Activated CD4-positive, alpha-beta T cell treated with anti-CD3 and anti-CD28 coated beads, Interleukin-2, amount 50 U/mL, for 24 hours (primary cell): ENCODE measurements around the gene HSPA1B.
"Not testable (repeated sequence)": the region's sequence is repeated elsewhere in the genome, so short reads cannot be mapped to it uniquely, and the experiment has no call there.

ENCODE experiments used
- DNase-seq, 2 donors: peaks; one replicate each; pipeline ENCODE4 v3.0.0-alpha.2; 2020; ENCODE audit warnings: low read depth in 1 of 2, low spot score in 1 of 2

Gene HSPA1B

DNA sequence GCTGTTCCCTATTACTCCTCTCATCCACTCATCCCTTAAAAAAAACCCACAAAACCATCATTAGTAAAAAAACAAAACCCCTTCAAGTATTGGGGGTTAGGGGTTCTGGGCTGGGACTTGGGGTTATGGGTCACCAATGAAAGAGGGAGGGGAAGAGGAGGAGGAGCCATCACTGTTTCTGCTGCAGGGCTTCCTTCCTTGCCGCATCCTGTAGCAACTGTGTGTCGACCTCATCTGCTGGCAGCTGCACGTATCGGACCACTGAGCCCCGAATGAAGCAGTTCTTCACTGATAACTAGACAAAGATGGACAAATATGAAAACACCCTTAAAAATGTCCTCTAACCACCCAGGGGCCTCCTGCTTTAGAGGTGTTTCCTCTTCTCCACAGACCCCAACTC, 29.9 kb upstream of the HSPA1B start:
- no peak for DNase-seq

DNA sequence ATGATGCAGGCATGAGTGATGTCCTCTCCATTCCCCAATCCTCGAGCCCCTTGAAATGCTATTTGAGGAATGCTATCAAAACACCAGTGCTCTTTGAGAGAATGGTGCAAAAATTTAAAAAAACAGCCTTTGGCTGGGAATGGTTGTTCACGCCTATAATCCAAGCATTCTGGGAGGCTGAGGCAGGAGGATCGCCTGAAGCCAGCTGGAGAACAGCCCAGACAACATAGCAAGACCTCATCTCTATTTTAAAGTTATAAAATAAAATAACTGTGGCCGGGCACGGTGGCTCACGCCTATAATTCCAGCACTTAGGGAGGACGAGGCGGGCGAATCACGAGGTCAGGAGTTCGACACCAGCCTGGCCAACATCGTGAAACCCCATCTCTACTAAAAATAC, 27.8 kb upstream of the HSPA1B start:
- no peak for DNase-seq

DNA sequence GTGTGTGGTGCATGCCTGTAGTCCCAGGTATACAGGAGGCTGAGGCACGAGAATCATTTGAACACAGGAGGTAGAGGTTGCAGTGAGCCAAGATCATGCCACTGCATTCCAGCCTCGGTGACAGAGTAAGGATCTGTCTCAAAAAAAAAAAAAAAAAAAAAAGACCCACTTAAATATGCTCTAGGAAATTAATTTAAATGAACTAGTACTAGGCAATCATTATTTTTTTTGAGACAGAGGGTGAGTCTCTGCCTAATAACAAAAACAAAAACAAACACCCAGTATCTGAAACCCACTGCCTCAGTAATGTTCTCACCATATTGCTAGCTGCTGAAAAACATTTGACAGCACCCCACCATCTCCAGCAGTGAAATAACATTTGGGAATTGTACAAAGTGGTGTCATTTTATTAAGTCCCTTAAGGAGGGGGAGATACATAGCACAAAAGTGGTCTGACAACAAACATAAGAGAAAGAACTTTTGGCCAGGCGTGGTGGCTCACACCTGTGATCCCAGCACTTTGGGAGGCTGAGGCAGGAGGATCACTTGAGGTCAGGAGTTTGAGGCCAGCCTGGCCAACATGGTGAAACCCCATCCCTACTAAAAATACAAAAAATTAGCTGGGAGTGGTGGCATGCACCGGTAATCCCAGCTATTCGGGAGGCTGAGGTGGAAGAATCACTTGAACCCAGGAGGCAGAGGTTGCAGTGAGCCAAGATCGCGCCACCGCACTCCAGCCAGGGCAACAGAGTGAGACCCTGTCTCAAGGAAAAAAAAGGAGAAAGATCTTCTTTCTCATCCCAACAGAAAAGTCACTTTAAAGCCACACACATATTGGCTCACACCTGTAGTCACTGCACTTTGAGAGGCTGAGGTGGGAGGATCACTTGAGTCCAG, 26.3 kb upstream of the HSPA1B start:
- DNase-seq: not testable (repeated sequence)

DNA sequence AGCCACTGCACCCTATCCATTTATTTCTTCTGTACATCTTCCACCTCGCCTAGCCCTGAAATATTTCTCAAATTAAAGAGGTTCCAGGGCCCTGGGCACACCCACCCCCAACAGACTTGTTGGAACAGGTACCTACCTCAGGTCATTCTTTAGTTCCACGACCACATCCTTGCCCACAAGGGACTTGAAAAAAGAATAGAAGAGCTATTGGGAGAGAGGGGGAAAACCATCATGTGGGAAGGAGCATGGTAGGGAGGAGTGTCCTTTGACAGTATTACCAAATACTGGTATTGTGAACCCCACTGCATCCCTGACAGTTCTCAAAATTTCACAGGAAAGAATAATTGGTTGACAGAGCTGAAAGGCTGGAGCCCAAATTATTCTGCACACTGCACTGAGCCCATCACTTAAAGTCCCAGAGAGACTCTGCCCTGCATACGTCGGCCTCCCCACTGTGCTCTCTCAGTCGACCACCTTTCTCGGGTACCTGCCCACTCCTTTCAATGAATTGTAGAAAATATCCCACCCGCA, 21.5 kb upstream of the HSPA1B start:
- no peak for DNase-seq

DNA sequence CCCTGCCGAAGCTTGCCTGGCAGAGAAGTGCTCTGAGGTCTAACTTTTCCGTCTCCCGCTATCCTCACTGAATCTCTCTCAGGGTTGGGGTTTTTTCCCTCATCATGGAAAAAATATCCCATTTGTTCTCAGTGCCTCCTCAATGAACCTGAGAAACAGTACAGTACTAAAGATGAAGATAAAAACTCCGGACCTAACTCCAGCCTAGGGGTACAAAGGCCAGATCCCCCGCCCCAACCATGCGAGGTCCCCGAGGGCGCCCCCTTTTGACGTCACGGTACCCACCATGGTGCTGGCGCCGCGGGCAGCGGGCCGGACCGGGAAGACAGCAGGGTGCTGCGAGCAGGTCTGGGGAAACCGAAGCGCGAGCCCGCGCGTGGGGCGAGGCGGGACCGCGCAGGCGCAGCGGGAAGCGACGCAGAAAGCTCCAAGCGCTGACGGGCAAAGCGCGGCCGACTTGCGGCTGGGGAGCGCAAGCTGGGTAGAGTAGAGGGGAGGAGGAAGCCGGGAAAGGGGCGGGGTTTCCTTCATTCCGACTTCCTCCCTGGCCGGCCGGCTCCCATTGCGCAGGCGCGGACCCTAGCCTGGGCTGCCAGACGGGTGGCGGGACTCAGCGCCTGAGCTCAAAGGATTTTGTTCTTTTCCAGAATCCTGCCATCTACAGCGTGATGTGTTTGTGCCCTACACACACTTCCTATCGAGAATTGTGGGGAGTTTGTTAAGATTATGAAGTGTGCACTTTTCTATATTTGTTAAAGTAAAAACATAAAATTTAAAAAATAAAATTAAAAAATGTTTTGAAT, 20.9 kb upstream of the HSPA1B start, which contains the start of gene LSM2:
Gene LSM2 (minus strand): TSS at position 497 of the 803 bp plus-strand sequence. CDS start 209 bp downstream, at position 288.
- peak; percentile 91 to 95 for DNase-seq

DNA sequence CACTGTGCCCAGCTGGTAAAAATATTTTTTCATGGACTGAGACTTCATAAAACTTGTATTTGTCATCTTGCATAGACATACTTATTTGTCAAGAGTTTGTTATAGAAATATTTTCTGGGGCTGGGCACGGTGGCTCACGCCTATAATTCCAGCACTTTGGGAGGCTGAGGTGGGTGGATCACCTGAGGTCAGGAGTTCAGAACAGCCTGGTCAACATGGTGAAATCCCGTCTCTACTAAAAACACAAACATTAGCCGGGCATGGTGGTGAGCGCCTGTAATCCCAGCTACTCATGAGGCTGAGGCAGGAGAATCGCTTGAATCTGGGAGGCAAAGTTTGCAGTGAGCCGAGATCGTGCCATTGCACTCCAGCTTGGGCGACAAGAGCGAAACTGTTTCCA, 18.9 kb upstream of the HSPA1B start:
- DNase-seq: not testable (repeated sequence)

DNA sequence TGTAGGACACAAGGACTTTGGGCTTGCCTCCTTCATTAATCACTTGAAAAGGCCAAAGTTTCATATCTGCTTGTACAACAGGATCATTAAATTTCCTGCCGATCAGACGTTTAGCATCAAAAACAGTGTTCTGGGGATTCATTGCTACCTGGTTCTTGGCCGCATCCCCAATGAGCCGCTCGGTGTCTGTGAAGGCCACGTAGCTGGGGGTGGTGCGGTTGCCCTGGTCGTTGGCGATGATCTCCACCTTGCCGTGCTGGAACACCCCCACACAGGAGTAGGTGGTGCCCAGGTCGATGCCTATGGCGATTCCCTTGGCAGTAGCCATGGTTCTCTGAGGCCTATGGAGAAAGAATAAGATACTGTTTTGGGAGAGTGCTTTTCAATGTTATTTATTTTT, 15.9 kb upstream of the HSPA1B start:
- no peak for DNase-seq

DNA sequence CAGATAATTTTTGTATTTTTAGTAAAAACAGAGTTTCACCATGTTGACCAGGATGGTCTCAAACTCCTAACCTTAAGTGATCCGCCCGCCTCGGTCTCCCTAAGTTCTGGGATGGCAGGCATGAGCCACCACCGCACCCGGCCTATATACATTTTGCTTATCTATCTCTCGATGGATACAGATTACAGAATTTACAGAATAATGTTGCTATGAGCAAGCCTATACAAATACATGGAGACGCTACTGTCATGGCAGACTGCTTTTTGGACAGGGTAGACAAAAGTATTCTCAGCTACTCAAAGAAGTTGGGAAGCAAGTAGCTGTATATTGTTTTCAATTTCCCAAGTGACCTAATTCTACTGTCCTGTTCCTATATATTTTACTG, 14.1 kb upstream of the HSPA1B start:
- DNase-seq: no peak

DNA sequence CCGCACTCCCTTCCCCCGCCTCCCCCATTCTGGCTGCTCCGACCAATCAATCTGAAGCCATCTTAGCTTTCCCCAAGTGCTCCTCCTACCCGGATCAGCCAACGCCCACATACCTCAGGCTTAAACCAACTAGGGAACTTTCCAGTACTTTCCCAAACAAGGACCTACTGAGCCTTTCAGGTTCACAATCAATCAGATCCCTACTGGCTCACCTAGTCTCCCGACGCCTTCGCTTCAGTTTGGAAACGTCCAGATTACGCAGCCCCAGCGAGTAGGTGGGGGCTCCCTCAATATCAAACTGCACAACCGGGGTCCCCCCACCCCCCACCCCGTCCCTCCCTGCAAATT, 12.9 kb upstream of the HSPA1B start:
- DNase-seq: peak in 1 of 2 donors; percentile 65

DNA sequence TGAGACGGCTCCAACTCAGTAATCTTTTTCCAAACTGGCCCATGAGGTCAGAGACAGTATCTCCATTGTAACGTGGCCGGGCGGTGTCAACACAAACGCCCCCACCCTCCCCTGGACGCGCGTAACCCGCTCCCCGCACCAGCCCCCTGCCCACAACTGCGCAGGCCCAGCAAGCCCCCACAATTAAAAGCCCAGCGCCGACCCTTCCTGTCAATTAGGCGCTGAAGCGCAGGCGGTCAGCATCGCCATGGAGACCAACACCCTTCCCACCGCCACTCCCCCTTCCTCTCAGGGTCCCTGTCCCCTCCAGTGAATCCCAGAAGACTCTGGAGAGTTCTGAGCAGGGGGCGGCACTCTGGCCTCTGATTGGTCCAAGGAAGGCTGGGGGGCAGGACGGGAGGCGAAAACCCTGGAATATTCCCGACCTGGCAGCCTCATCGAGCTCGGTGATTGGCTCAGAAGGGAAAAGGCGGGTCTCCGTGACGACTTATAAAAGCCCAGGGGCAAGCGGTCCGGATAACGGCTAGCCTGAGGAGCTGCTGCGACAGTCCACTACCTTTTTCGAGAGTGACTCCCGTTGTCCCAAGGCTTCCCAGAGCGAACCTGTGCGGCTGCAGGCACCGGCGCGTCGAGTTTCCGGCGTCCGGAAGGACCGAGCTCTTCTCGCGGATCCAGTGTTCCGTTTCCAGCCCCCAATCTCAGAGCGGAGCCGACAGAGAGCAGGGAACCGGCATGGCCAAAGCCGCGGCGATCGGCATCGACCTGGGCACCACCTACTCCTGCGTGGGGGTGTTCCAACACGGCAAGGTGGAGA, 12.3 kb upstream of the HSPA1B start, which contains the start of the genes HSPA1A and HSPA1L:
Gene HSPA1A (plus strand): TSS at position 519 of the 814 bp plus-strand sequence. CDS start 214 bp downstream, at position 733.
Gene HSPA1L (minus strand): TSS at position 259 of the 814 bp plus-strand sequence. CDS start 3,311 bp downstream, outside the sequence.
- DNase-seq: peak in 1 of 2 donors; percentile 57

DNA sequence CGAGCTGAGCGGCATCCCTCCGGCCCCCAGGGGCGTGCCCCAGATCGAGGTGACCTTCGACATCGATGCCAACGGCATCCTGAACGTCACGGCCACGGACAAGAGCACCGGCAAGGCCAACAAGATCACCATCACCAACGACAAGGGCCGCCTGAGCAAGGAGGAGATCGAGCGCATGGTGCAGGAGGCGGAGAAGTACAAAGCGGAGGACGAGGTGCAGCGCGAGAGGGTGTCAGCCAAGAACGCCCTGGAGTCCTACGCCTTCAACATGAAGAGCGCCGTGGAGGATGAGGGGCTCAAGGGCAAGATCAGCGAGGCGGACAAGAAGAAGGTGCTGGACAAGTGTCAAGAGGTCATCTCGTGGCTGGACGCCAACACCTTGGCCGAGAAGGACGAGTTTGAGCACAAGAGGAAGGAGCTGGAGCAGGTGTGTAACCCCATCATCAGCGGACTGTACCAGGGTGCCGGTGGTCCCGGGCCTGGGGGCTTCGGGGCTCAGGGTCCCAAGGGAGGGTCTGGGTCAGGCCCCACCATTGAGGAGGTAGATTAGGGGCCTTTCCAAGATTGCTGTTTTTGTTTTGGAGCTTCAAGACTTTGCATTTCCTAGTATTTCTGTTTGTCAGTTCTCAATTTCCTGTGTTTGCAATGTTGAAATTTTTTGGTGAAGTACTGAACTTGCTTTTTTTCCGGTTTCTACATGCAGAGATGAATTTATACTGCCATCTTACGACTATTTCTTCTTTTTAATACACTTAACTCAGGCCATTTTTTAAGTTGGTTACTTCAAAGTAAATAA, 10.2 kb upstream of the HSPA1B start:
- not testable (repeated sequence) for DNase-seq

DNA sequence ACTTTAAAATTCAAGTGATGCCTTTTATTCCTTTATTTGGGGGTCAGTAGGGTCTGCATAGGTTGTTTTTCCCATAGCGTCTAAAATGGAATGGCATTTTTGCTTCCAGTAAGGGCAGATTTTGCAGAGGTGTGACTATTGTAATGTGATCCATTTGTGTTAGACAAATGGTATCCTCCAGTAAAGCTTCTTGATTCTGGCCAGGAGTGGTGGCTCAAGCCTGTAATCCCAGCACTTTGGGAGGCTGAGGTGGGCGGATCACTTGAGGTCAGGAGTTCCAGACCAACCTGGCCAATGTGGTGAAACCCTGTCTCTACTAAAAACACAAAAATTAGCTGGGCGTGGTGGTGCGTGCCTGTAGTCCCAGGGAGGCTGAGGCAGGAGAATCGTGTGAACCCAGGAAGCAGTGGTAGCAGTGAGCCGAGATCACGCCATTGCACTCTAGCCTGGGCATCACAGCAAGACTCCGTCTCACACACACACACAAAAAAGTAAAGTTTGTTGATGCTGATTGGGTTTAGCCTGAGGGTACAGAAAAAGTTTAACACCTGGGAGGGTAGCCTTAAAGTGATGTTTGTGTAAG, 9.5 kb upstream of the HSPA1B start:
- not testable (repeated sequence) for DNase-seq

DNA sequence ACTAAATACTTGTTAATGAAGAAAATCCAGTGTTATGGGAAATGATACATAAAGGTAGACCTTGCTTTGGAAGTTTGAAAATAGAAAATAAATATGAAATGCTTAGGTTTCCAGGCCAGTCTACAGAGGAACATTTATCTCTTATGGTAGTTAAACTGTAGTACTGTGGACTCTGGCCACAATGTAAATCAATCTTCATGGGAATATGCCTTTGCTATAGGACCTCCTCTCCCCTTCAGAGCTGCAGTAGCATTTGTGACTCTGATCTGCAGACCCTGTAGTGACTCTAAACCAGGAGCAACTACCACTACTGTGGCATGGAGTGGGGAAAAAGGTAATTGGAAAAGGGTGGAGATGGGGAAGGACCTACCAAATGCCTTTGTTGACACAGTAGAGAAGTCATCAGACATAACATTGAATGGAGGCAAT, 7.7 kb upstream of the HSPA1B start:
- DNase-seq: no peak

DNA sequence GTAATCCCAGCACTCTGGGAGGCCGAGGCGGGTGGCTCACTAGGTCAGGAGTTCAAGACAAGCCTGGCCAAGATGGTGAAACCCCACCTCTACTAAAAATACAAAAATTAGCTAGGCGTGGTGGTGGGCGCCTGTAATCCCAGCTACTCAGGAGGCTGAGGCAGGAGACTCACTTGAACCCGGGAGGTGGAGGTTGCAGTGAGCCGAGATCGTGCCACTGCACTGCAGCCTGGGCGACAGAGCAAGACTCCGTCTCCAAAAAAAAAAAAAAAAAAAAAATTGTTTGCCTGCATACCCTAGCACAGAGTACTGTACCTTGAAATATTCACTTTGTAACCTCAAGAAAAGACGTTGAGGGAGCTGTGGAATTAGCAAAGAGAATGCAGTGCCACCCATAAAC, 7.1 kb upstream of the HSPA1B start:
- DNase-seq: not testable (repeated sequence)

DNA sequence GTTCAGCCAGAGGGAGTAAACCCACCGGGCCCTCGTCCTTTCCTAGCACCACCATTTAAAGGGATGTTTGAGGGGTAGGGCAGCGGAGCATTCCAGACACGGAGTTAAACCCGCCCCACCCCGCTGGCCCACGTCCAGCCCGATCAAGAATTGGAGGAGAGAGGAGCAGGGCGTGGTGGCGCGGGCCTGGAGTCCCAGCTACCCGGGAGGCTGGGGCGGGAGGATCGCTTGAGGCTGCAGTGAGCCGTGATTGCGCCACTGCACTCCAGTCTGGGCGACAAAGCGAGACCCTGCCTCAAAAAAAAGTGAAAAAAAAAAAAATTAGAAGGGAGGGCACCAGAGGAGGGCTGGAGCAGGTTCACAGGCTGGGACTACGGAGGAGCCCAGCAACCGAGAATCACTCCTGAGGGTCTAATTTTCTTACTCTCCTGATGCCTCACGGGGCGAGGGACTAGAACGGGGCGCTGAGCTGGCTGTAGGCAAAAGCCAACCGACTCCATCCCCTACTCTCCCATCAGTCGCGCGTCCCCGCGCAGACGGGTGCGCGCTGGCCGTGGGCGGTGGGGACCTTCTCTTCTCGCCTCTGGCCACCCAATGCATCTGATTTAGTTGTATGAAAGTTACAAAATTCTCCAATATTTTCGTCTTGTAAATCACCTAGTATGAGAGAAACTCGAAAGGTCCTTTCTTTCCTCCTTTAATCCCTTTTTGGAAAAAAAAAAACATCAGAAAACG, 6.1 kb upstream of the HSPA1B start:
- DNase-seq: peak in 1 of 2 donors; percentile 61

DNA sequence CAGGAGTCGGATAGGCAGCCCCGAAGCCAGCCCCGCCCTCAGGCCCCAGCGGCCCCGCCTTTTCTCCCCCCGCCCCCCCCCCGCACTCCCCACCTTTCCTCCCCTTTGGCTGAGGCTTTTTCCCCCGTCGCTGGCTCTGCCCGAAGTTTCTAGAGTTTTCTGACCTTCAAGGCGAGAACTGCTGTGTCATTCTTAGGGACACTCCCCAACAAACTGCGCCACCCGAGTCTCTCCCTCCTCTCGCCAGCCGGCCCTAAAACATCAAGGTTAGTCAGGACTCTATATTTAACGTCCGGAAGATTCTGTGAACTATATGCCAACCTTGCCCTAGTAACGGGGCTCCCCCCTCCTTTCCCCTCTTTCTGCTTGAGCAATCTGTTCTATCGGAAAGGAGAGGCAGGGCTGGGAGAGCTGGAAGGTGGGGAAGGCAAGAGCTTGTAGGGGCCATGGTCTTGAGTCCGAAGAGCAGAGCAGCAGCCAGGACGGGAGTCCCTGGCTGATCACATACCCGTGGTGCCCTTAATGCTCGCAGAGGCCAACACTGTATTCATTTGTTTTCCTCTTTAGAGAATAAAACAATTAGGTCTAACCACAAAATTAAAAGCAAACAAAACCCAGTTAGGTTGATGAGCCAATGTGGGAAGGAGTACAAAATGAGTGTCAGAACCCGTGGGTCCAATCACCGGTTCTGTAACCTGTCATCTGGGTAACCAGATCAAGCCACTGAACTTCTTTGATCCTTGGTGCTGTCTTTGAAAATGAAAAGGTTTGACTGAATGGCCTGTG, 5.3 kb upstream of the HSPA1B start:
- DNase-seq: peak in 1 of 2 donors; percentile 57

DNA sequence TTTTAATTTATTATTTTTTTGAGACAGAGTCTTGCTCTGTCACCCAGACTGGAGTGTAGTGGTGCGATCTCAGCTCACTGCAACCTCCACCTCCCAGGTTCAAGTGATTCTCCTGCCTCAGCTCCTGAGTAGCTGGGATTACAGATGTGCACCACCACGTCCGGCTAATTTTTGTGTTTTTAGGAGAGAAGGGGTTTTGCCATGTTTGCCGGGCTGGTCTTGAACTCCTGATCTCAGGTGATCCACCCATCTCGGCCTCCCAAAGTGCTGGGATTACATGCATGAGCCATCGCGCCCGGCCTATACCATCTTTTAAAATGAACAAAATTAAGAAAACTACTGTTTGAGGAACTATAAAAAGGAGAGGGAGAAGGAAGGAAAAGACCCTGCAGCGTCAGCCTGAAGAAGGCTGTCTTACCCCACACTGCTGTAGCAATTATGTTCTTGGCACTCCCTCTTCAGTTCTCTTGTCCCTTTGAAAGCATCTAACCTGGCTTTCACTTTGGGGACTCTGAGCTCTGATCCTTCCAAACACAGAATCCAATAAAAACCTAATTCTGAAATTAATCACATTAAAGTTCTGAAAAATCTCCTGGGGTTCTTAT, 3.8 kb upstream of the HSPA1B start:
- DNase-seq: not testable (repeated sequence)

DNA sequence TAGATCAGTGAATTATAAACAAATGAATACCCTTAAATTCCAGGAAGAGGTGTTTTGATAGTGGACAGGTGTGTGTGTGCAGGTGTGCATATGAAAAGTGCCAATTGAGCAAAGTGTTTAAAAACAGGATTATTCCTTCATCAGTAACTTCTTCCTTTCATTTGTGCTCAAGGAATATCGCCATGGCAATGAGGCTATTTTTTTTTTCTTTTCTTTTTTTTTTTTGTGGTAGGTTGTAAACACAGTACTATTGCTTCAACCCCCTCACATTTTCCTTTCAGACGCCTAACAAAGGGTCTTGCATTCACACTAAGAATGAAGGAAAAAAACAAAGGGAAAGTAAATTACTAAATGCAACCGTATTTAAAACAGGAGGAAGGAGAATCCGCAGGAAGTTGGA, 2.0 kb upstream of the HSPA1B start:
- DNase-seq: no peak
